Mucosa of stomach (tissue), 1 donor: Measurements from ENCODE around the gene TRERF1.

ENCODE experiments used
- H3K27me3 ChIP-seq: one replicate; pipeline ENCODE4 v1.7.0; 2013; ENCODE audit warnings: mild to moderate bottlenecking, low read length; ENCODE audit not compliant: control insufficient read depth, insufficient read depth
- H3K36me3 ChIP-seq: one replicate; pipeline ENCODE4 v1.7.0; 2013; ENCODE audit warnings: low read length; ENCODE audit not compliant: control insufficient read depth, insufficient read depth
- H3K4me1 ChIP-seq: one replicate; pipeline ENCODE4 v1.7.0; 2013; ENCODE audit warnings: mild to moderate bottlenecking, low read length; ENCODE audit not compliant: control insufficient read depth, insufficient read depth
- H3K4me3 ChIP-seq: one replicate; pipeline ENCODE4 v1.7.0; 2013; ENCODE audit warnings: low read length
- H3K9ac ChIP-seq: one replicate; pipeline ENCODE4 v1.7.0; 2013; ENCODE audit warnings: mild to moderate bottlenecking, low read length, moderate library complexity
- H3K9me3 ChIP-seq: one replicate; pipeline ENCODE4 v1.7.0; 2013; ENCODE audit warnings: mild to moderate bottlenecking, low read length, moderate library complexity; ENCODE audit not compliant: control insufficient read depth
- donor health status: Pancreatic carcinoma.

The TRERF1 gene

DNA sequence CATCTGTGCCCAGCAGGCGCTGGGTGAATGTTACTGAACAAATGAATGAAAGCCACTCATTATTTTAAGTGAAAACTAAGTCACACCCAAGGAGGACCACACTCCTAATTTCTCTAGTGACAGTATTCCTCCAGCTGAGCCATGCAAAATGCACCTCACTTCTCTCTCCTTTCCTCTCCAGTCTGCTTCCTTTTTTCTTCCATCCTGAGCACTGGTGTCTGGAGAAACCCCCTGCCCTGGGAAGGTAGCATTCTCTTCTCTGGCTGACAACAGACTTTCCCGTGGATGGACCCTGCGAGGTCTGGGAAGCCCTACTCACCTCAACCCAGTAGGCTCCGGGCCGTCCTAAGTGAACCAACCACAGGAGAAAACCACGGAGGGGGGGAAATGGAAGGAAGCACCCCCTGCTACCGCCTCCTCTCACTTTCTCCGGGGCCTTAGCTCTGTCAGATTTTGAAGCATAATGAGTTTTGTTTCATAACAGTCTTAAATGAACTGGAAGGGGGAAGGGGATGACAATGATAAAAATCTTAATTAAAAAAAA, 22.6 kb downstream of the TRERF1 start:
- Histone ChIP-seq H3K27me3 (no peaks in the 10 kb centered on the region), H3K9me3 (no peaks in the 10 kb centered on the region), H3K4me1 (peaks cover 26% of the 10 kb centered on the region), H3K36me3 (no peaks in the 10 kb centered on the region), H3K4me3 (no peak overlapping the region), H3K9ac (peak overlapping the region; percentile 24)

- Histone ChIP-seq H3K36me3 (no peaks in the 10 kb centered on the region), H3K9ac (peak overlapping the region; percentile 24), H3K9me3 (no peaks in the 10 kb centered on the region), H3K4me3 (no peak overlapping the region), H3K27me3 (no peaks in the 10 kb centered on the region), H3K4me1 (peaks cover 26% of the 10 kb centered on the region)
Observed at GRCh38 chr6:42428326-42429041, 23.2 kb downstream of the TRERF1 start.

DNA sequence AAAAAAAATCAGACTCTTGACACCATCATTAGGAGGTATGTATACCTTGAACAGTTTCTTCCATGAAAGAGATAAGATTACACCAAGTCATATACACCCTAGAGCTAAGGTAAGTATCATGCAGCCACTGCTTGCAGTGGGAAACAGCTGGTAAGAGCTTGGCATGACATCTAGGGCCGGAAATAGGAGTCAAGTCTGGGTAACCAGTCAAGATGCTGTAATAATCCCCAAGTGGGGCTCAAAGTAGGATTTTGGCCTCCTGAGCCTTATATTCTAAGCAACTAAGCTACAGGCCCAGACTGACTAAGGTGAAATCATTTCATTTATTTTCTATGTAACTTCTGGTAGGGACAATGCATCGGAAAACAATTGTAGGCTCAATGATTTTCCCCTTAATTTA, 23.9 kb downstream of the TRERF1 start:
- Histone ChIP-seq H3K9ac (no peak overlapping the region), H3K4me3 (no peak overlapping the region), H3K9me3 (no peaks in the 10 kb centered on the region), H3K27me3 (no peaks in the 10 kb centered on the region), H3K36me3 (no peaks in the 10 kb centered on the region), H3K4me1 (peaks cover 26% of the 10 kb centered on the region)

DNA sequence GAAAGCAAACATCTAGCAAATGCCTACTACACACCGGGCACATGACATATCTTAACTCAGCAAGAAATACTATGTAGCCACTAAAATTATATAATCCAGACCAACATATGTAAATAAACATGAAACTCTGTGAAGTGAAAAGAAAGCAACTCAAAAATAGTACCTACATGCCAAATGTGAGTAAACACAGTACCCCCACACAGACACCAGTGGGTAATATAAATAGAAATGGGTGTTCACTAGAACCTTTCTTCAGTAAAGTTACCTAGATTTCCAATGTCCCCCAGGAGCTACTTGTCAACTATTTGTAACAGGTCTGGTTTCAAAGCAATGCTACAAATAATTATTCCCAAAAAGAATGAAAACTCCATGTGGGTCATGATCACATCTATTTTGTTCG, 25.5 kb downstream of the TRERF1 start:
- H3K4me1 ChIP-seq: peaks cover 26% of the 10 kb centered on the region
- H3K27me3 ChIP-seq: no peaks in the 10 kb centered on the region
- no peaks in the 10 kb centered on the region for H3K36me3 ChIP-seq
- H3K4me3 ChIP-seq: no peak overlapping the region
- no peaks in the 10 kb centered on the region for H3K9me3 ChIP-seq
- H3K9ac ChIP-seq: no peak overlapping the region

DNA sequence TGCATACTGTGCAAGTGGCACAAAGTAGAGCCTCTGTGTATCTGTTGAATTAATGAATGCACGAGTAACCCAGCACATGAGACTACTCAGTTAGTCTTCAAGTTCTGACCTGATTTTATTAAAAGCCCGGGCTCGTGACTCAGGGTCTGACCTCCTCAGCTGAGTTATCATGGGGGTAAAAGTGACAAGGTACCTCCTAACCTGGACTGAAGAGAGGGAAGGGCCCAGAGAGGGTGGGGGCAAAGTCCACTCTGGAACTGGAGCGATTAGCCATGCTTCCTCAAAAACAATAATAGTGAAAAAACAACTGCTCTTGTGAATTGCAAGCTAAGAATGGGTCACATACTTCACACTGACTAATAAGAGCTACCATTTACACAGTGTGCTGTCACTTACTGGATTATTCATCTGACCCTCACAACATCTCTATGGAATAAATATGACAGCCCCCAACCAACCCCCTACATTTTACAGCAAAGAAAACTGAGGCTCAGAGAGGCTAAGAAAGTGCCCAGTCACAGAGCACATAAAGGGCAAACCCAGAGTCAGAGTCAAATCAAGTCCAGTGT, 26.7 kb downstream of the TRERF1 start:
- Histone ChIP-seq H3K27me3 (no peaks in the 10 kb centered on the region), H3K9ac (no peak overlapping the region), H3K9me3 (no peaks in the 10 kb centered on the region), H3K4me1 (peaks cover 26% of the 10 kb centered on the region), H3K36me3 (no peaks in the 10 kb centered on the region), H3K4me3 (no peak overlapping the region)

- Histone ChIP-seq H3K4me1 (peaks cover 14% of the 10 kb centered on the region), H3K9me3 (no peaks in the 10 kb centered on the region), H3K4me3 (no peak overlapping the region), H3K27me3 (no peaks in the 10 kb centered on the region), H3K36me3 (no peaks in the 10 kb centered on the region), H3K9ac (no peak overlapping the region)
Observed at GRCh38 chr6:42423244-42423643, 28.5 kb downstream of the TRERF1 start.

GRCh38 chr6:42420741-42421140, 31.0 kb downstream of the TRERF1 start:
- Histone ChIP-seq H3K9ac (no peak overlapping the region), H3K4me3 (no peak overlapping the region), H3K9me3 (no peaks in the 10 kb centered on the region), H3K4me1 (peaks cover 12% of the 10 kb centered on the region), H3K36me3 (no peaks in the 10 kb centered on the region), H3K27me3 (no peaks in the 10 kb centered on the region)

- no peaks in the 10 kb centered on the region for H3K27me3 ChIP-seq
- no peaks in the 10 kb centered on the region for H3K36me3 ChIP-seq
- H3K9me3 ChIP-seq: no peaks in the 10 kb centered on the region
- no peak overlapping the region for H3K9ac ChIP-seq
- H3K4me3 ChIP-seq: no peak overlapping the region
- peaks cover 5% of the 10 kb centered on the region for H3K4me1 ChIP-seq
Observed at GRCh38 chr6:42419490-42420280, 32.0 kb downstream of the TRERF1 start.

DNA sequence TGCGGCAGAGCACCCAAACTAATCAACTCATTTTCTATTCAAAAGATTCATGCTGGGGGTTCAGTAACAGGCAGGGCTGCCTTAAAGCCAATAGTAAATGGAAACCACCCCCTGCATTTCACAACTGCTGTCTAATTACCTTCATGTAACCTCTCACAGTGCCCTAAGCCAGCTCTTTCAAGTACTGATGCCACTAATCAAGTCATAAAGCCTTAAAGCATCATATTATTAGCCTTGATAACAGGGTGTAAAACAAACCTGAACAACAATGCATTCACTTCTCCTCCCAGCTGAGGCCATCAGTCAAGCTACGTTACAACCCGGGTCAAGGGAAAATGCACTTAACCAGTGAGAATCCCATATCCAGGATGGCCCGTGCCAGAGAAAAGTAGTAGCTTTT, 33.0 kb downstream of the TRERF1 start:
- no peaks in the 10 kb centered on the region for H3K9me3 ChIP-seq
- no peak overlapping the region for H3K9ac ChIP-seq
- H3K36me3 ChIP-seq: no peaks in the 10 kb centered on the region
- no peaks in the 10 kb centered on the region for H3K27me3 ChIP-seq
- H3K4me1 ChIP-seq: peaks cover 4% of the 10 kb centered on the region
- no peak overlapping the region for H3K4me3 ChIP-seq

DNA sequence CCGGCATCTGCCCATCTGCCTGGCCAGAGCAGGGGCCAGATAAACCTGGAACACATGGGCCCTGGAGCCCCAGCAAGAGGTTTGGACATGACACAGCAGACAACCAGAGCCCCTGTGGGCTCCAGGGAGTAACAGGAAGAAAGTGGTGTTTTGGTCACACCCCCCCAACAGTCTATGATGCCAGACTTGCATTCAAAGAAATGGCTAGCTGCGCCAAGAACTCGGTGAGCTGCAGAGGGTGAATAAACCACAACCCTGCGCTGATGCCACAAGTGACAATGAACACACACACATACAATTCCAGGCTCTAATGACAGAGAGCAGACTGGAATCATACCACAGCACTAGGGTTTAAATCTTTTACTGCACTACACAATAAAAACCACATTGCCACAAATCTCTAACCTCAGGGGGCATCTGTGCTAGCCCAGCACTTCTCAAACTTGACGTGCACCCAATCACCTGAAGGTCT, 34.0 kb downstream of the TRERF1 start:
- no peak overlapping the region for H3K9ac ChIP-seq
- no peaks in the 10 kb centered on the region for H3K36me3 ChIP-seq
- H3K4me1 ChIP-seq: peaks cover 4% of the 10 kb centered on the region
- H3K4me3 ChIP-seq: no peak overlapping the region
- no peaks in the 10 kb centered on the region for H3K9me3 ChIP-seq
- H3K27me3 ChIP-seq: no peaks in the 10 kb centered on the region

DNA sequence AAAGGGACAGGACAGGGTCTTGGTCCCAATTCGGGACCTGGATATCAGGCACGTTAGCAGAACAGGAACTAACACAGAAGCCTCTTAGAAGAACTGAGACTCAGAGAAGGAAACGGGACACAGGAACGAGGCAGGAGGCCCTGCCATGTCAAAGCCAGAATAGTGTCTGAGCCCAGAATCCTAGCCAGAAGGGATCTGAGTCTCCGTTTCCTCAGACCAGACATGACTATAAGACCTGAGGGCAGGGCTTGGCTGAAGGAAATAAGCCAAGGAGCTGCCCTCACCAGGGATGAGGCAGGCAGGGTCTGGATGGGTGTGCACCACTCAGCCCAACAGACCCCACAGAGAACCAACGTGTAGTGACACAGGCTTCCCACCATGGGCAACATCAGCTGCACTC, 40.3 kb downstream of the TRERF1 start:
- H3K9ac ChIP-seq: no peak overlapping the region
- H3K27me3 ChIP-seq: no peaks in the 10 kb centered on the region
- no peaks in the 10 kb centered on the region for H3K9me3 ChIP-seq
- no peak overlapping the region for H3K4me3 ChIP-seq
- no peaks in the 10 kb centered on the region for H3K36me3 ChIP-seq
- H3K4me1 ChIP-seq: peaks cover 22% of the 10 kb centered on the region

GRCh38 chr6:42410861-42411260, 40.9 kb downstream of the TRERF1 start:
- H3K9me3 ChIP-seq: no peaks in the 10 kb centered on the region
- no peak overlapping the region for H3K4me3 ChIP-seq
- no peaks in the 10 kb centered on the region for H3K27me3 ChIP-seq
- H3K36me3 ChIP-seq: no peaks in the 10 kb centered on the region
- no peak overlapping the region for H3K9ac ChIP-seq
- H3K4me1 ChIP-seq: peaks cover 27% of the 10 kb centered on the region
